Parathyroid adenoma (tissue), 2 donors: Measurements from ENCODE around the gene SALL2.

Experiments
- H2AFZ ChIP-seq: fragments of 300-600 bp; sonication (generic); one replicate; pipeline ENCODE4 v1.7.0; 2017; ENCODE audit warnings: antibody characterized with exemption, mild to moderate bottlenecking
- H3K27ac ChIP-seq: fragments of 300-600 bp; sonication (generic); one replicate; pipeline ENCODE4 v1.7.0; 2017
- H3K27me3 ChIP-seq: fragments of 300-600 bp; sonication (generic); one replicate; pipeline ENCODE4 v1.7.0; 2017; ENCODE audit warnings: low read length; ENCODE audit not compliant: control insufficient read depth, insufficient read depth
- H3K36me3 ChIP-seq: fragments of 300-600 bp; sonication (generic); one replicate; pipeline ENCODE4 v1.7.0; 2017; ENCODE audit warnings: low read length; ENCODE audit not compliant: control insufficient read depth, insufficient read depth
- H3K4me1 ChIP-seq: fragments of 300-600 bp; sonication (generic); one replicate; pipeline ENCODE4 v1.7.0; 2017; ENCODE audit warnings: control low read depth
- H3K4me2 ChIP-seq: fragments of 300-600 bp; sonication (generic); one replicate; pipeline ENCODE4 v1.7.0; 2017; ENCODE audit warnings: low read length
- H3K4me3 ChIP-seq: fragments of 300-600 bp; sonication (generic); one replicate; pipeline ENCODE4 v1.7.0; 2017; ENCODE audit warnings: low read depth, low read length
- H3K79me2 ChIP-seq: fragments of 300-600 bp; sonication (generic); one replicate; pipeline ENCODE4 v1.7.0; 2017; ENCODE audit warnings: control low read depth
- H3K9ac ChIP-seq: fragments of 300-600 bp; sonication (generic); one replicate; pipeline ENCODE4 v1.7.0; 2017; ENCODE audit warnings: mild to moderate bottlenecking
- H3K9me3 ChIP-seq: fragments of 300-600 bp; sonication (generic); one replicate; pipeline ENCODE4 v1.7.0; 2017; ENCODE audit warnings: low read length; ENCODE audit not compliant: control insufficient read depth
- CTCF ChIP-seq: fragments of 300-600 bp; sonication (generic); IDR thresholded peaks from one replicate; pipeline ENCODE4 v1.7.0; 2017; ENCODE audit warnings: antibody characterized with exemption, mild to moderate bottlenecking
- donor health status: primary hyperparathyroidism.

The SALL2 gene

GRCh38 chr14:21543521-21543960, 17.4 kb upstream of the SALL2 start:
- no peaks in the 10 kb centered on the region for H3K79me2 ChIP-seq
- H3K4me2 ChIP-seq: no peak overlapping the region

GRCh38 chr14:21541413-21542074, 15.4 kb upstream of the SALL2 start:
- H2AFZ ChIP-seq: no peak overlapping the region
- peaks cover 6% of the 10 kb centered on the region for H3K4me1 ChIP-seq
- H3K9me3 ChIP-seq: no peaks in the 10 kb centered on the region
- H3K4me2 ChIP-seq: no peak overlapping the region
- H3K9ac ChIP-seq: no peak overlapping the region
- H3K27me3 ChIP-seq: no peaks in the 10 kb centered on the region
- no peak overlapping the region for H3K27ac ChIP-seq
- no peaks in the 10 kb centered on the region for H3K79me2 ChIP-seq
- no peaks in the 10 kb centered on the region for H3K36me3 ChIP-seq
- TF ChIP-seq CTCF: no peak
- no peak overlapping the region for H3K4me3 ChIP-seq

More at GRCh38 chr14:21543521-21543960, 17.4 kb upstream of the SALL2 start:
- TF ChIP-seq CTCF: no peak
- H2AFZ ChIP-seq: no peak overlapping the region
- no peaks in the 10 kb centered on the region for H3K27me3 ChIP-seq
- no peak overlapping the region for H3K4me3 ChIP-seq
- H3K27ac ChIP-seq: no peak overlapping the region
- no peaks in the 10 kb centered on the region for H3K9me3 ChIP-seq
- no peaks in the 10 kb centered on the region for H3K36me3 ChIP-seq
- H3K9ac ChIP-seq: no peak overlapping the region
- no peaks in the 10 kb centered on the region for H3K4me1 ChIP-seq

GRCh38 chr14:21539189-21539940, 13.2 kb upstream of the SALL2 start:
- H3K4me3 ChIP-seq: no peak overlapping the region
- TF ChIP-seq CTCF: no peak
- H3K9ac ChIP-seq: no peak overlapping the region
- H3K27me3 ChIP-seq: no peaks in the 10 kb centered on the region
- no peaks in the 10 kb centered on the region for H3K9me3 ChIP-seq
- H3K4me2 ChIP-seq: no peak overlapping the region
- H3K36me3 ChIP-seq: no peaks in the 10 kb centered on the region
- no peaks in the 10 kb centered on the region for H3K79me2 ChIP-seq
- peaks cover 7% of the 10 kb centered on the region for H3K4me1 ChIP-seq
- H3K27ac ChIP-seq: no peak overlapping the region
- H2AFZ ChIP-seq: no peak overlapping the region

- Histone ChIP-seq H3K36me3 (no peaks in the 10 kb centered on the region), H3K79me2 (no peaks in the 10 kb centered on the region), H3K4me1 (peaks cover 7% of the 10 kb centered on the region), H3K9ac (no peak overlapping the region), H3K4me3 (peak overlapping the region; percentile 56), H3K27me3 (no peaks in the 10 kb centered on the region), H3K4me2 (peak overlapping the region; percentile 60), H3K9me3 (no peaks in the 10 kb centered on the region), H2AFZ (peak overlapping the region; percentile 74), H3K27ac (no peak overlapping the region)
- TF ChIP-seq CTCF: no peak
Observed at GRCh38 chr14:21537090-21537424, 10.9 kb upstream of the SALL2 start.
